Gastroesophageal sphincter (tissue), 2 donors: ENCODE data around the gene ZFP36.

Experiments
- POLR2A ChIP-seq, 2 donors: fragments of 450-650 bp; IDR thresholded peaks; one replicate each; pipeline ENCODE4 v1.6.1; 2017; ENCODE audit warnings: antibody characterized with exemption in 2 of 2, mild to moderate bottlenecking in 2 of 2, moderate library complexity in 1 of 2
- POLR2AphosphoS5 ChIP-seq: sonication (generic); formaldehyde crosslinking; IDR thresholded peaks from one replicate; pipeline ENCODE4 v1.6.1; 2017; ENCODE audit warnings: antibody characterized with exemption

- TF ChIP-seq POLR2A (IDR thresholded peaks at IDR 0.05), result no peak
- no peak for TF ChIP-seq POLR2AphosphoS5
Observed at GRCh38 chr19:39363901-39364457, 42.7 kb upstream of the ZFP36 start.
